NCI-H748 treated with DMSO at 0.1 percent for 48 hours (cell line): ENCODE results near the gene MAPK8IP1.

Experiments used
- DNase-seq: peaks from one replicate; lab custom pipeline; 2025; lab: John Stamatoyannopoulos, UW

Gene MAPK8IP1

DNA sequence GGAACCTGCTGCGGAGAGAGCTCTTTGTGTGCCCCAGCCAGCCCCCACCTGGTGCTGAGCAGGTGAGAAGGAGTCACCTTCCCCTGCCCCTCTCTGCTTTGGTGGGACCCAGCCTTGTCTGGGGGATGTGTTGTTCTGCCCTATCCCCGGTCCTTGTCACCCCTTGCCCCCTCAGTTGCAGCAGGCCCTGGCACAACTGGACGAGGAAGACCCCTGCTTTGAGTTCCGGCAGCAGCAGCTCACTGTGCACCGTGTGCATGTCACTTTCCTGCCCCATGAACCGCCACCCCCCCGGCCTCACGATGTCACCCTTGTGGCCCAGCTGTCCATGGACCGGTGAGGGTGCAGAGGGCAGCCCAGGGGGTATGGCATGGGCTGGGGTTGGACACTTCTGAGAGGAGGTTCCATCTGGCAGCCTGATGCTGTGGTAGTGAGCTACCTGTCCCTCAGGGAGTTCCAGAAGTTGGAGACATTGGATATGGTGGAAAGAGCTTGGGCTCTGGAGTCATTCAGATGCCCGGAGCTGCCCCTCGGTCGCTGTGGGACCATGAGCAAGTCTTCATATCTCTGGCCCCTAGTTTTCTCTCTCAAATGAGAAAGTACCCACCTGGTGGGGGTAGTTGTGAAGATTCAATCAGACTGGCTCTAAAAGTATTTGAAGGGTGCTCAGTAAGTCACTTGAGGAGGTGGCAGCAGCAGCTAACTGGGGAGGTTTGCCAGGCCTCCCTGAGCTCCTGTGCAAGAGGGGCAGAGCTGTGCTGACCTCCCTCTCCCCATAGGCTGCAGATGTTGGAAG lies 41.3 kb downstream of the MAPK8IP1 start:
- DNase-seq = no peak

DNA sequence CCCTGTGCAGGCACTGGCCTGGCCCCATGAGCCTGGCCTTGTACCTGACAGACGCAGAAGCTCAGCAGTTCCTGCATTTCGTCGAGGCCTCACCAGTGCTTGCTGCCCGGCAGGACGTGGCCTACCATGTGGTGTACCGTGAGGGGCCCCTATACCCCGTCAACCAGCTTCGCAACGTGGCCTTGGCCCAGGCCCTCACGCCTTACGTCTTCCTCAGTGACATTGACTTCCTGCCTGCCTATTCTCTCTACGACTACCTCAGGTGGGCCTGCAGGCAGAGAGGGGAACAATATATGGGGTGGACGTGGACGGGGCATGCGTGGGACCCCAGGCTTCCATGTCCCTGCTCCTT lies 41.9 kb downstream of the MAPK8IP1 start:
- DNase-seq = no peak

DNA sequence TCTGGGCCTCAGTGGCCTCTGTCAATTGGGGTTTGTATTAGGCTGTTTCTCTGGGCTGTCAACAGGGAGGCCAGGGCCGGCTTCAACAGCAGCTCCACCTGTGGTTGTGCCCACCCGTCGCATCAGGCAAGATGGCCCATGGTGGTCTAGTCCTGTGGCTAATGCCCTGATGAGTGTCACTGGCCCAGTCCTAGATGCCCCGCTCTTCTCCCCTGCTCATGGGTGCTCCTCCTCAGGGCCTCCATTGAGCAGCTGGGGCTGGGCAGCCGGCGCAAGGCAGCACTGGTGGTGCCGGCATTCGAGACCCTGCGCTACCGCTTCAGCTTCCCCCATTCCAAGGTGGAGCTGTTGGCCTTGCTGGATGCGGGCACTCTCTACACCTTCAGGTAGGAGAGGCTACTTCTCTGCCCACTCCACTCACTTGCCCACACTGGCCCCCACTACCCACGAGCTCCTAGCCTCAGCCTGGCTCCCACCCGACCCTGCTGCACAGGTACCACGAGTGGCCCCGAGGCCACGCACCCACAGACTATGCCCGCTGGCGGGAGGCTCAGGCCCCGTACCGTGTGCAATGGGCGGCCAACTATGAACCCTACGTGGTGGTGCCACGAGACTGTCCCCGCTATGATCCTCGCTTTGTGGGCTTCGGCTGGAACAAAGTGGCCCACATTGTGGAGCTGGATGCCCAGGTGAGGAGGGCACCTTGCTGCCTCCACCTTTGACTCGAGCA lies 42.4 kb downstream of the MAPK8IP1 start:
- no peak for DNase-seq

DNA sequence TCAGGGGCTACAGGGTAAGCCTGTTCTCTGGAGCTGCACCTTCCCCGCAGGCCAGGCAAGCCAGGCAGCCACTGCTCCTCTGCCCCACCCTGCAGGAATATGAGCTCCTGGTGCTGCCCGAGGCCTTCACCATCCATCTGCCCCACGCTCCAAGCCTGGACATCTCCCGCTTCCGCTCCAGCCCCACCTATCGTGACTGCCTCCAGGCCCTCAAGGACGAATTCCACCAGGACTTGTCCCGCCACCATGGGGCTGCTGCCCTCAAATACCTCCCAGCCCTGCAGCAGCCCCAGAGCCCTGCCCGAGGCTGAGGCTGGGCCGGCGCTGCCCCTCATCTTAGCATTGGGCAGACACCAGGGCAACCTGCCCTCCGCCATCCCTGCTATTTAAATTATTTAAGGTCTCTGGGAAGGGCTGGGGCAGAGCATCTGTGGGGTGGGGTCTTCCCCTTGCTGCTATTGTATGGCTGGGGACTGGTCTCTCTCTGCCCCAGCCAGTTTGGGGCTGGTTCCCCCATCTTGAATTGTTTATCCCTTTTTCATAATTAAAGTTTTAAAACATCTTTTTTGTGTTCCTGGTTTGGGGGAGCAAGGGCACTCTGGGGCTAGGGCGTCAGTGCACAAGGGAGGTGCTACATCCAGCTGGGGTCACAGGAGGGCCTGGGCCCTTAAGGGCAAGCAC lies 43.2 kb downstream of the MAPK8IP1 start:
- no peak for DNase-seq

DNA sequence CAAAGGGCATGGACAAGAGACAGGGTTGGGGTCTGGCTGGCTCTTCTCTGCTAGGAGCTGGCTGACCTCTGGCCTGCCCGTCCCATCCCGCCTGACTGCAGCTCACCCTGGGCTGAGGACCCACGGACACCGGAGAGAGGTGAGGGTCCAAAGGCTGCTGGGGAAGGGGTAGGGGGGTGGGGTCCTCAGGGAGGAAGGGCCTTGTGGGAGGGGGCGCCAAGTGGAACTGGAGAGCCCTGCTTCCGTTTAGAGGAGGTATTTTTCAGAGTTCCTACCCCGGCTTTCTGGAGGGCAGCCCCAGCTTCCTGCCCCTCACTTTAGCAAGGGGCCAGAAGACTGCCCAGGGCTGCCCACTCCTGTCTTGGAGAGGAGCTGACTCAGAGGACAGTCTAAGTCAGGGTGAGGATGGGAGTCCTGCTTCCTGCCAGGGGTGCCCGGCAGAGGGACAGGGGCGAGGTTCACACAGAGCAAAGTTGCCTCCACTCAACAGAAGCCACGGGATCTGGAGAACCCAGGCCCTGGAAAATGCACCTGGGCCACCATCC lies 44.1 kb downstream of the MAPK8IP1 start:
- no peak for DNase-seq

- peak; percentile 56 for DNase-seq
These were observed 44.8 kb downstream of the MAPK8IP1 start for GRCh38 chr11:45930031-45930794.

- no peak for DNase-seq
These were observed 45.6 kb downstream of the MAPK8IP1 start for GRCh38 chr11:45930951-45931570.

GRCh38 chr11:45931739-45932138 lies 46.3 kb downstream of the MAPK8IP1 start:
- no peak for DNase-seq

DNA sequence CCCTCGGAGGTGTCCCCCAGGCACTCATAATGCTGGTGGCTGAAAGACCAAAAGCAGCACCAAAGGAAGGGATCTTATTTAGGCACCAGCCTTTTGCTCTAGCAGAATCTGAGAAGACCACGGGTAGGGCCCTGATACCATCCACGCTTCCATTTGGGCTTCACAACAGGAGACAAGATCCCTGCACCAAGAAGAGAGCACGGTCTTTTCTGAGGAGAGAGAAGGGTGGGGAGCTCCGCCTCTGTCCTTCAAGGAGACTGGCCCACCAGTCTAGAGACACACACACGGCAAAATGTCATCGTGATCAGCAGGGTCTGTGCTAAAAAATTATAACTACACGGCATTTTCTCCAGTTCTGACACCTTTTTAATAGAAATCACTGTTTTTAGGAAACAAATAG lies 46.8 kb downstream of the MAPK8IP1 start:
- DNase-seq = no peak

DNA sequence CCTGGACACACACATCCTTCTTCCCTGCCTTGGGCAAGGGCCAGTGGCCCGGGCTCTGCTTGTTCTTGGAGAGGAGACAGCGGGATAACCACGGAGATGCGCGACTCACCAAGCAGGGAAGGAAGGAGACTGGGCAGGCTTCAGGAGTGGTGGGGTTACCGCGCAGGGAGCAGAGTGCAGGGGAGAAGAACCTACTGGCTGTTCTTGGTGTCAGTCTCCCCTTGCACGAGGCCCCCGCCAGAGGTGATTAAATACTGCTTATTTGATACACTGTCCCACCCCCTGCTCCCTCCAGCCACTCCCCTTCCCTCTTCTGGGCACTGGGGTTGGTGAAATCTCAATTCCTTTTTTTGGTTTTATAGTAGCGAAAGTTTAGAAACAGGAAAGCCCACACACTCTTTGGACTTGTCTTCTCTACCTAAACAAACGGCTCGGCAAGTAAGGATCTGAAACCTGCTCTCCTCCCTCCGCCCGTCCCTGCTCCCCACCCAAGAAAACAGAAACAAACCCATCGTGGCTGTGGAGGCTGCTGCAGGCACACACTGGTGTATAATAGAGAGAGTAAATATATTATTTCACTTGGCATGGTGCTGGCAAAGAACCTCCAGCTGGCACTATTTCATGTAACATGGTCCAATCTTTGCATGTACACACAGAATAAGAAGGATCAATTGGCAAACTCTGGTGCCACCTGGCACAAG lies 47.8 kb downstream of the MAPK8IP1 start:
- no peak for DNase-seq

DNA sequence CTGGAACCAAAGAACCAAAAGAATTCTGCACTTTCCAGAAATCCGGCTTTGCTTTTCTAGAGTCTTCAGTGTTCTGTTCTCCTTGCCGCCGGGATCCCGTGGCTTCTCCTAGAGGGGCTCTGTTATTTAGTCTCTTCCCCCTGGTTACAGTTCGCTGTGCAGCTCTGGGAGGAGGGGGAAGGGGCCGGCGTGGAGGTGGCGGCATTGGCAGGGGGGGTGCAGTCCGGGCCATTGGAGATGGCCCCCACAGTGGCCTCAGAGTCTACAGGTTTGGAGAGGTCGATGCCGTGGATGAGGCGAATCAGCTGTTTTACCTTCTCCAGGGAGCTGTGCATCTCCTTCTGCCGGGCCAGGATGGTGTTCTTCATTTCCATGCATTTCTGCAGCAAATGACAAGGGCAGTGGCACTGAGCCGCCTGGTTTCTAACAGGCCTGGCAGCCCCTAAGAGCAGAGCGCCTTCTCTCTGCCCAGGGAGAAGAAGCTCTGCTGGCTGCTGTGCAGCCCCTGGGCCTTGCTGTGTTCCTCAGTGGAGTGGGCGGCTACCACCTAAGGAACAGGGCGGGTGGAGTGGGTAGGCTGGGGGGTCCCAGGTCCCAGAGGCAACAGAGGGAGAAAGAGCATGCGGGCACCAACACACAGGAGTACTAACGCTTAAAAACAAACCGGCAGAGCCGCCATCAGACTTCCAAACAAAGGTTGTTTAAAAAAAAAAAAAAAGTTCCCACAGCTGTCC lies 48.6 kb downstream of the MAPK8IP1 start:
- no peak for DNase-seq

- DNase-seq = no peak
These were observed 49.3 kb downstream of the MAPK8IP1 start for GRCh38 chr11:45934580-45935318.

- DNase-seq = no peak
These were observed 50.1 kb downstream of the MAPK8IP1 start for GRCh38 chr11:45935349-45936064.

- no peak for DNase-seq
These were observed 51.1 kb downstream of the MAPK8IP1 start for GRCh38 chr11:45936511-45937054.

GRCh38 chr11:45937916-45938315 lies 52.5 kb downstream of the MAPK8IP1 start:
- DNase-seq = no peak

DNA sequence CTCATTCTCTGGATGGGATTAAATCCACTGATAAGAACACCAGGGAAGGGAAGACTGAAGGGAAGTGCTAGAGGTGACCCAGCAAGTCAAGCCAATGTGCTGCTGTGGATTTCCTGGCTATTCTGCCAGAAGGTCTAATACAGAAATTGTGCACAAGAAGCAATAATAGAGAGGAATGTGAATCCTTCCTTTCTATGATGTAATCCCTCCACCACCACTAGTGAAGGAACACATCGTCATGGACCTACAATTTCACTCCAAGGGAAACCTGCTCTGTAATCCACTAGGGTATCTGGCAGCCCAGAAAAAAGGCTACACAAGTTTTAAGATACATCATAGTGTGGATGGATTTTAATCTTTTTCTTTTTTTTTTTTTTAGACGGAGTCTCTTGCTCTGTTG lies 54.4 kb downstream of the MAPK8IP1 start:
- no peak for DNase-seq

DNA sequence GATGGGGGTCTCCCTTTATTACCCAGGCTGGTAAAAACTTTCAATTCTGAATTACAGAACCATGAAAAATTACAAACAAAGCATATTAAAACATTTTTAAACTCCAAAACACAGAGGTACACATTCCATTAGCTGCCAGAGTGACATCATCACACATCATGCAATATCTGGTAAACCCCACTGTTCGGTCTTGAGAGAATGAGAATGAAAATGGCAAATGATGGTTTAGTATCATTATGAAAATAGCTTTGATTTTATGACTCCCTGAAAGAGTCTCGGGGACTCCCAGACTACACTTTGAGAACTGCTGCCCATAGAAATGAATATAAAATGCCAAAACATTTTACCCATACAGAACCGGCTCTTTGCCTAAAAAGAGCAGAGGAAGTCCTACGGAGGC lies 55.8 kb downstream of the MAPK8IP1 start:
- no peak for DNase-seq

DNA sequence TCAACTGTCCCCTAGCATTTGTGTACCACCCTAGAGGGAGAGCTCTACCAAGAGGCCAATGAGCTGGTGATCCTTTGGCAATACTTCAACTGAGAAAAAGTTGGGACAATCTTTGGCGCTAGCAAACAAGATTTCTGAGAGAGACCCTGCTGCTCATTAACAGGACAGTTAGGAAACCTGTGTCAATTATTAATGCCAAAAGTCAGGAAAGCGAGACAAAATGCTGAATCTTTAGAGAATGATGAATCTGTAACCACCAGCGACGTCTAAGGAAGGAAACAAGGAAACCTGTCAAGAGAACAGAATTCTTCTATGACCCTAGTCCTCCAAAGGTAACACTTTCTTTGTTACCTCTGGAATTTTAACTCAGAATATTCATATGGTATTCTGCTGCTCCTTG lies 56.9 kb downstream of the MAPK8IP1 start:
- no peak for DNase-seq
